HG03460 (cell line): ENCODE data around the gene ALDH7A1.
"Not testable (repeated sequence)": the region's sequence is repeated elsewhere in the genome, so short reads cannot be mapped to it uniquely, and the experiment has no call there.

Source experiments
- ATAC-seq: cut with Tn5 transposase; IDR thresholded peaks from one replicate; pipeline ENCODE4 v1.9.1; 2021; ENCODE audit not compliant: unreplicated experiment

Gene ALDH7A1

DNA sequence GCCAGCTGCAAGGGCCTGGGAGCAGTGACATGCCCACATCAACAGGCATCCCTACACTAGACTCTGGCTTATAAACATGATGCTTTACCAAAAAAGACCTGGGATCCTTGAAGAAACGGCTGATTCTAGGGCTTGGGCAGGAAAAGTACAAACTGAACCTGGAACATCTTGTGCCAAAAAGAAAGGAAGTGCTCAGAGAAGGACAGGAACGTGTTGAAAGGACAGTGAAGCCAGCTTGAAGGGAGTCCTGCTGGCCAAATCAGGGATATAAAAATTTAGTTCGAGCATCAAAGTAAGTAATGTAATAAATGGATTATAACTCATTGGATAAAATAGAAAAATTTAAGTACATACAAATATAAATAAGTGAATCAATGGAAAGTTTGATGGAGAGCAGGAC, 58.1 kb downstream of the ALDH7A1 start:
- ATAC-seq, result no peak

DNA sequence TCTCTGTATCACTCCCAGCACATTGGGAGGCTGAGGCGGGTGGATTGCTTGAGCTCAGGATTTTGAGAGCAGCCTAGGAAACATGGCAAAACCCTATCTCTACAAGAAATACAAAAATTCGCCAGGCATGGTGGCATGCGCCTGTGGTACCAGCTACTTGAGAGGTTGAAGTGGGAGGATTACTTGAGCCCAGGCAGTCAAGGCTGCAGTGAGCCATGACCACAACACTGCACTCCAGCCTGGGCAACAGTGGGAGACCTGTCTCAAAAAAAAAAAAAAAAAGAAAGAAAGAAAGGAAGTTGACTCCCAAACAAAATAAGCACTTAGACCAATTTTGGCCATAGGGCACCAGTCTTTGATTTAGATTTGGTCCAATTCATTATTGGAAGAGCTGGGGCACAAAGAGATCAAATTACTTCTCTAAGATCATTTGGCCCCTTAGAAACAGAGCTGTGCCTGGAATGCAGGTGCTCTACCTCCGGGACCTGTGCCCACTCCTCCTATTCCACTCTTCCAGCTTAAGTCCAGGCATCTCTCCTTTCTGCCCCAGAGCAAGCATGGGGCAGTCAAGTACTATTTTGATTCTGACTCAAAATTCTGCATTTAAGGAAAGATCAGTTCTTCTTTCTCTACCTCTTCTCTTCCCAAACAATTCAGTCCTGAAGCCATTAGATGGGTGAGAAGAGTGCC, 59.0 kb downstream of the ALDH7A1 start:
- ATAC-seq, result no peak

DNA sequence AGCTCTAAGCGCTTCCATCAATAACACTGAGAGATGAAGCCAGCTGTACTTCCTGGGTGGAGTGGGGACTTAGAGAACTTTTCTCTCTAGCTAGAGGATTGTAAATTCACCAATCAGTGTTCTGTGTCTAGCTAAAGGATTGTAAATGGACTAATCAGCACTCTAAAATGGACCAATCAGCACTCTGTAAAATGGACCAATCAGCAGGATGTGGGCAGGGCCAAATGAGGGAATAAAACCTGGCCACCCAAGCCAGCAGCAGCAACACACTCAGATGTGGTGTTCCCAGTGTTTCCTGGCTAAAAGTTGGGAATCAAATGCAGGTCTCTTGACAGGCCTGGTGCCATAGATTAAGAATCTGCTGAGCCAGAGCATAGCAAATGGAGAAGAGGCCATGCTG, 60.5 kb downstream of the ALDH7A1 start:
- ATAC-seq, result no peak

DNA sequence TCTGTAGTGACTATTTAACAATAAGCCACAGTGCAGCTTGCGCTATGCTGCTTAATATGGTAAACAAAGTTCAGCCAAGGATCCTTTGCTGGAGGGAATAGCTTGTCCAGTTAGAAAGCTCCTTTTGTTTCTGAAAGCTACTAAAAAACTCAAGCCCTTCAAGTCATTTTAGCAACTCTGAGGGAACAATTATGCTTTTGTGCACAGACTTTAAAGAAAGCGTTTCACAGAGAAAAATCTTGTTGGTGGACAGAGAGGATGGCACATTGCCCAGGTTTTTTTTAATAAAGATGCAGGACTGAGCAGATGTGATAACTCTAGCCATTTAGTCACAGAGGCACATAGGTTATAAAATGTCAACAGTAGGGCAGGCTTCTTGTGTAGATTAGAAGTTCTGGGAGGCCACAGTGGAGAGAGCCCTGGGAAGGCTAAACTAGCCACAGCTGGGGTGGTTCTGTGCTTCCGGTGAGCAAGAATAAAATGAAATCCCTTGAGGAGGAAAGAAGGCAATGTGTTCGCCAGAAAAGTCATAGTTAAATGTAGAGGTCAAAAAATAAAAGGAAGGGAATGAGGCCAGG, 63.4 kb downstream of the ALDH7A1 start:
- ATAC-seq, result no peak

DNA sequence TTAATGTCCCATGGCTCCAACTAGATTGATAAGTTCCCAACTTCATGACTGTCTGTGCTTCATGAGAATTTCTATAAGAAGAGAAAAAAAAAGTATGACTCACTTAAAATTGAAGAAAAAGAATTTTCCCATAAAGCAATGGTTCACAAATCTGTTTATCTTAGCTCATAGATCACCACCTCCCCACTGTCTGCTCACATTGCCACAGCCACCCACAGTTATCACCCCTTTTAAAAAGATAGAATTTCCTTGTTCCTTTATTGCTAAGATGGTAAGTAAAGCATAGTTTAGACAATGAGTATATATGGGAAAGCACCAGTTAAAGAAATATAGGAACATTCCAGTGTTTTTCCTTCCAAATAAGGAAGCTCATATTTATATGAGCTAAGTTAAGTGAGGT, 67.1 kb downstream of the ALDH7A1 start:
- no peak for ATAC-seq

DNA sequence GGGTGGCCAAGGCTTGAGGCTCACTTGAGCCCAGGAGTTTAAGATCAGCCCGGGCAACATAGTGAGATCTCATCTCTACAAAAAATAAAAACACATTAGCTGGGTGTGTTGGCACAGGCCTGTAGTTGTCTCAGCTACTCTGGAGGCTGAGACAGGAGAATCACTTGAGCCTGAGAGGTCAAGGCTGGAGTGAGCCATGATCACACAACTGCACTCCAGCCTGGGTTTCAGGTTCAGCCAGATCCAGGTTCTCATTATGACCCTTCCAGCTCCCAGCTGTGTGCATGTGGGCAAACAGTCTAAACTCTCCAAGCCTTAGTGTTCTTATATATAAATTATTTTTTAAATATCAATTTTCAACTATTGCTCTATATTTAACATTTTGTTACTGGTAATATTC, 67.9 kb downstream of the ALDH7A1 start:
- no peak for ATAC-seq

DNA sequence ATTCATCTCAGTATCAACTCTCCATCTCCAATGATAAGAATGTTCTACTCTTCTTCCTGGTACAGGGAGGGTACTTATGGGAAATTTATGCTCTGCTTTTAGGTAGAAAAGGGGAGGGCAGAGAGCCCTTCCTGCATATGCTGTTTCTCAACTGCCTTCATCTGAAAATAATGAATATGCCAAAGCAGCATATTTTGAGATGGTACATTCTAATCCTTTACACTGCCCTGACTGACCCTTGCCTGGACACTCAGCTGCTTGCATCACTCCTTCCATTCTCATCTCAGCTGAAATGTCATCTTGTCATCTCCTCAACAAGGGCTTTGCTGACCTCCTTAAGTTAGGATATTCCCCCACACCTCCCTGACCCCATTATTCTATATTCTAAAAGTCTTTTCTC, 68.5 kb downstream of the ALDH7A1 start:
- no peak for ATAC-seq

DNA sequence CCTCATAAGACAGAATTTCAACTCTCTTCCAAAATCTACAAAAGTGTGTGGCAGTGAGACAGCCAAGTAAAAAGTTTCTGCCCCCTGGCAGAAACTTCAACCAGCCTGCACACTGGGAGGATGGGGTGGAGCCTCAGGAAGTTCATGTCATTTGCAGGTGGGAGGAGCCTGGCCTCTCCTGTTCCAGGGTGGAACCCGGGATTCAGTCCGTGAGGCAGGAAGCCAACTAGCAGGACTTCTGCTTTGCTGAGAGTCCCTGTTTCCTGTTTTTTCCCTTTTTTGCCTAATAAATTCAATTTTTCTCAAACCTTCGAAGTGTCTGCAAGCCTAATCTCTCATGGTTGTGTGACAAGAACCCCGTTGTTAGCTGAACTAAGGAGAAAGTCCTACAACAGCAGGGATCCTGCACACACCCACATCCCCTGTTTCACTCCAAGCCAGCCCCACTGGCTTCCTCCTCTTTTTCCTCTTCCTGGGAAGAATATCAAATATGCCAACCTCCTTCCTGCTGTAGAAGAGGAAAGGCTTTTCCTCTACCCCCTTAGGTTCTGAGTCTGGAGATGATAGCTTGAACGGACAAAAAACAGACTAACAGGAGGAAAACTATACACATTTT, 69.3 kb downstream of the ALDH7A1 start:
- no peak for ATAC-seq

DNA sequence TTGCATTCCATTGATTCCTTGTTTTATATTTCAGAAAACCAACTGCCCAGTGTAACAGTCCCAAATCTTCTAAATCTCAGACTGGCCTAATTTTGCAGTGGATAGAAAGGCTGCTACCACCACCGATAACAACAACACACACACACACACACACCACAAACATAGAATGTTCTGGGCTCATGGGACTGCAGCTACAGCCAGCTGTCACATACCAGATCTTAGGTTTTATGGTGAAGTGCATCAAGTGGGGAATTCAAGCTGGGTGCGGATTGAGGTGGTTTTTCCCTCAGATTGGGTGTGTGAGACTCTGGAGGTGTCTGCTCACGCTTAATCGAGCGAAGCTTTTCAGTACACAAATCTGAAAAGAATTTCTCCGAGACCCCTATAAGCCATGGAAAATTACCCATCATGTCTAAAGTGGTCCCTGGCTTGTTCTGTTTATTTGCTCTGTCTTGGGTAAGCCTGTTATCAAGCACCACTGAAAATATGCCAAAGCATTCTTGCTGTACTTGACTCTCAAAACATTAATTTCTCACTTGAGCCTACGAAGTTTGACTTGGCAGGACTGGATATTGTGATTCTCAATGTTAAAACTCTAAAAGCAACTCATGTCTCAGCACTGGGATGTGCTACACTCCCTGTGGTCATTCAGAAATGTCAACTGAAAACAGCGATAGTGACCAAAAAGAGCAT, 71.1 kb downstream of the ALDH7A1 start:
- no peak for ATAC-seq

DNA sequence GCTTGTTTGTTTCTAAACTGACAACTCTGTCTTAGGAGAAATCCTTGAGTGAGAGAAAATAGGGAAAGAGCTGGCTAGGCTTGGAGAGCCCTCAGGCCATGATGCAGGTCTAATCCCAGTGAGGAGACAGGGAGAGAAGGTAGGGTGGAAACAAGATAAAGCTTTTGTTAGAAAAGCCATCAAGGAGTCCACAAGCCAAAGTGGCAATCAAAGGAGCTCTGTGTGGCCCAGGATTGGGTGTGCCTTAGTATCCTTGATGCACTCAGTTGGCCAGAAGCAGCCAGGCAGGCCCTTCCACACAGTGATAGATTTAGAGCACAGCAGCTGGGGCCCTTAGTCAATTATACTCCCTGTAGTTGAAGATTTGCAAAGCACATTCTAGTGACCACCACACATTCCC, 73.9 kb downstream of the ALDH7A1 start:
- no peak for ATAC-seq

DNA sequence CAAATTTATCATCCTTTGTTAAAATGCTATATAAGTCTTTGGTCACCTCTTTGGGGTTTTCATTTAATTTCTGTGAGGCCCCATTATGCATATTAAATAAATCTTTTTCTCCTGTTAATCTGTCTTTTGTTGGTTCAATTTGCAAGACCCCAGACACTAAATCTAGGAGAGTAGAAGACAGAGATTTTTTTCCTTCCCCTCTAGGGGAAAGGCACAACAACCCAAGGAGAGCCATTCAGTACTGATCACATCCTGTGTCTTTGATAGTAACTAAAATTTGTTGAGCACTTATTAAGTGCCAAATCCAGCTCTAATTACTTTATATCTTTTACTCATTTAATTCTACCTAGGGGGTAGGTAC, 74.4 kb downstream of the ALDH7A1 start:
- no peak for ATAC-seq

DNA sequence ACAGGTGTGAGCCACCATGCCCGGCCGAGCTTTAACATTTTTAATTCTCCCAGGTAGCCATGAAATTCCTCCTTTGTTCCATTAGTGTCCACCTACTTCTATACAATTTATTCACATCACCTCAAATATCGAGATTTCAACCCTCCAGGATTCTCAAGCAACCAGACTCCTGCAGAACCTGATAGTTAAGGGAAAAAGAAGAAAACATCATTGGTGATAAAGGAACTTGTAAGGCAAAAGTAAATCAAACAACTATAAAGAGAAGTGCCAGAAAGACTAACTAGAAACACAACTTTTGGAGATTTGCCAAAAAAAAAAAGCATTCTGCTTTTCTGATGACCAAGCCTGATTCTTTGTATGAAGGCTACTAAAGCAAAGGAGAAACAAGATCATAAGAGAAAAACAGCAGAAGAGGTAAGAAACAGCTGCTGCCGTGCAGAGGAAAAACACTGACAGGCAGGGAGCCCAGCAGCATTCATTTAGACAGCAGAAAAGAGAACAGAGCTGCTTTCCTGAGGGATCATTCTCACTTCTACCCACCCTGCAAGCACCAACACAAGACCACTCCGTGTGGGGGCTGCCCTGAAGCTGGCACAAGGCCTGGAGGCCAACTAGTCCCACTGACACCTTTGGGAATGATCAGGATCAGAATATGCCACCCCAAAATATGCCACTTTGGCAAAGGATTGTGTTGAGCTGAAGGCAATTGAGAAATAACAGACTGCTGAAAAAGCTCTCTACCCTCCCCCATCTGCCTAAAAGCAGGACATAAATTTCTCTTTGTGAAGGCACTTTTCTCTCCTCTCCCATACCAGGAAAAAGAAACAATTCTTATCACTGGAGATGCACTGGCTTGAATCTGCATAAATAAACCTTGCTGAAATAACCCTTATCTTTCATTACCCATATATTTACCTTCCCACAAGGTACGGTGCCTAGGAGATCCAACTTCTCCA, 75.1 kb downstream of the ALDH7A1 start:
- no peak for ATAC-seq

DNA sequence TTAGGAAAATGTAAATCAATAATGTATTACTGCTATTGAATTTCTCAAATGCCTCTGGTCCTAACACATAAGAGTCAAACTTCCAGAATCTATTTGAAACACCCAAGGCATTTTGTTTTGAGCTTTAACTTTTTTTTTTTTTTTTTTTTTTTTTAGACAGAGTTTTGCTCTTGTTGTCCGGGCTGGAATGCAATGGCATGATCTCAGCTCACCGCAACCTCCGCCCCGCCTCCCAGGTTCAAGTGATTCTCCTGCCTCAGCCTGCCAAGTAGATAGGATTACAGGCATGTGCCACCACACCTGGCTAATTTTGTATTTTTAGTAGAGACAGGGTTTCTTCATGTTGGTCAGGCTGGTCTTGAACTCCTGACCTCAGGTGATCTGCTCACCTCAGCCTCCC, 75.8 kb downstream of the ALDH7A1 start:
- ATAC-seq, result not testable (repeated sequence)

DNA sequence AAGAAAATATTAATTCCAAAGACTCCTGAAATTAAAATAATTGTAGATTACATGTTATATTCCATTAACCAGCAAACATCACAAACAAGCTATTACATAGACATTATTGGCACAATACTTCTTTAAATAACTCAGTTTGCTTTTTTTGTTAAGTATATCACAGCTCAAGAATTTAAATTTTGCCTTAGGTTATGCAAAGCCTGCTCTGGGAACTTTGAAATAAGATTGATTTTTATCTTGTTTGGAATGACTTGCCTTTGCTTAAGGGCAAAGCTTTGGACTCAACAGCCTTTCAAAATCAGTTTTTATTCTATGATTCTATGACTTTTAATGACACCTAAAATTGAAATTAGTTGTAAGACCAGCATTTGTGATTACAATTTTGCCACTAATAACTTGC, 78.2 kb downstream of the ALDH7A1 start:
- ATAC-seq, result no peak

DNA sequence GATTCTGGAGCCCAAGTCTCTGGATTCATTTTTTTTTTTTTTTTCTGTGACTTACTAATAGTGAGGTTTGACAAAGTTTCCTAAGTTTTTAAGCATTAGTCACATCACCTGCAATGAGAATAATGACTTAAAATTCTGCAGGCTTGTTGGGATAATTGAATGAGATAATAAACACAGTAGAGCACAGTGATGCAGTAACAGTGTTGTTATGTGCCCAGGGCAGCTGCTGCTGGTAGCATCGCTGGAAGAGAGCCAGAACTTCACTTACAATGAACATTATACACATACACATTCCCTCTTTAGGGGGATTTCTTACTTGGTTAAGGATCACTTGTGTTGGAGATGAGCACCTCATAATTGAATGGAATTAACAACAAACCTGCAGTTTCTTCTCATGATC, 78.9 kb downstream of the ALDH7A1 start:
- no peak for ATAC-seq

DNA sequence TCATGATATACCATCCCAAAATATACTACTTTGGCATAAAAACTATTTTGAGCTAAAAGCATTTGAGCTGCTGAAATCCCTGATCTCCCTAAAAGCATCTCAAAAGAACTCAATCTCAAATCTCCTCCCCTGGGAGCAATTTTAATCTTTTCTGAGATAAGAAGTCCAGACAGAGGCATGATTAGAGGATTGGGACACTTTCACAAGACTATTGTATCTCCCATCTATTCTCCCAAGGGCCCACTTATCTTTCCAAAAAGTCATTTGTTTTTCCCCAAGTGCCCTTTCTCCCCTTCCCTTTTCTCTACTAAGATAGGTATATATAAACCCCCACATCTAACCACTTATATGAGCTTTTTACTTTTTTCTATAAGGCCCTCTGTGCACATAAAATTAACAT, 79.7 kb downstream of the ALDH7A1 start:
- ATAC-seq, result no peak

DNA sequence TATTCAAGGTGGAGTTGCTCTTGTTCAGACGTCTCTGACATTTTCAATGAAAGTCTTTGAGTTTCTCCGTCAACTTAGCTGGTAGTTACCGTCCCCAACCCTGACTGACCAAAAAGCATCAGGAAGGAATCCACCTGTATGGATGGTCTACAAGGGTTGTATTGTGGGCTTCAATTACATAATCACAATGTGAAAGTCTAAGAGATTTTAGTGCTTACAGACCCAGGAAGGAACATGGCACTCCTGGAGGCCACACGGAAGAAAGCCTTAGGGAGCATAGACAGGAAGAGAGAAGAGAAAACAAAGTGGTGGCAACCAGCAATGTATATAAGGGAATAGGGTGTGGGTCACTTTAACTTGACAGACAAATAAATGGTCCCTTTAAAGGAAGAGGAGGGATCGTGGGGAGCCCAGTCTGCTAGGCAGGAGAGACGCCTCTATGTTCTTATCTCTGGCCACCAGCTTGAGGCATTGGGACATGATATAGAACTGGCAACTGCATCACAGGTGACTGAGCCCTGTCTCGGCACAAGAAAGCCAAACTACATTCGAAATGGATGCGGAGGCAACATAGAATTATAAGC, 80.4 kb downstream of the ALDH7A1 start:
- no peak for ATAC-seq

DNA sequence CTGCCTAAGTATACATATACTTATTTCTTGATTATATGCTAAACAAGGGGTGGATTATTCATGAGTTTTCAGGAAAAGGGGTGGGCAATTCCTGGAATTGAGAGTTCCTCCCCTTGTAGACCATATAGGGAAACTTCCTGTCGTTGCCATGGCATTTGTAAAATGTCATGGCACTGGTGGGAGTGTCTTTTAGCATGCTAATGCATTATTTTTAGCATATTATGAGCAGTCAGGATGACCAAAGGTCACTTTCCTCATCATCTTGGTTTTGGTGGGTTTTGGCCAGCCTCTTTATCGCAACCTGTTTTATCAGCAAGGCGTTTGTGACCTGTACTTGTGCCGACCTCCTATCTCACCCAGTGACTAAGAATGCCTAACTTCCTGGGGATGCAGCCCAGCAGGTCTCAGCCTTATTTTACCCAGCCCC, 80.9 kb downstream of the ALDH7A1 start:
- ATAC-seq, result no peak

DNA sequence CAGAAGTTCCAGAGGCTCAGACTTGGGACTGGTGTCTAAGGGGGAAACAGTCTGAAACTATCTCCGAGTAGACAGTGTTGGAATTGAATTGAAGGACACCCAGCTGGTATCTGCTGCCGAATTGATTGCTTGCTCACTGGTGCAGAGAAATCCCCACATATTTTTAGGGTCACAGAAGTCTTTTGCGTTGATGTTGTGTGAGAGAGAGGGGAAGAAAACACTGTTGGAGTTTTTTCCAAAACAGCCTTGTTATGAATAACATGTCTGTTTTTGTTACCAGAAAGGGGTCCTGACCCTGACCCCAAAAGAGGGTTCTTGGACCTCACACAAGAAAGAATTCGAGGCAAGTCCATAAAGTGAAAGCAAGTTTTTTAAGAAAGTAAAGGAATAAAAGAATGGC, 81.3 kb downstream of the ALDH7A1 start:
- no peak for ATAC-seq

DNA sequence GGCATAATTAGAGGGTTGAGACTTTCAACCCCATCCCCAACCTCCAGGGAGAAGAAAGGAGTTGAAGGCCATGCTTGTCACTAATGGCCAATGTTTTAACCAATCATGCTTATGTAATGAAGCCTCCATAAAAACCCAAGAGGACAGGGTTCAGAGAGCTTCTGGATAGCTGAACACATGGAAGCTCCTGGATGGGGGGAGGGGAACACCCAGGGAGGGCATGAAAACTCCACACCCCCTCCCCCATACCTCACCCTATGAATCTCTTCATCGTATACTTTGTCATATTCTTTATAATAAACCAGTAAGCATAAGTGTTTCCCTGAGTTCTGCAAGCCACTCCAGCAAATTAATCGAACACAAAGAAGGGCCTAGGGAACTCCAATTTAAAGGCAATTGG, 81.7 kb downstream of the ALDH7A1 start:
- no peak for ATAC-seq

DNA sequence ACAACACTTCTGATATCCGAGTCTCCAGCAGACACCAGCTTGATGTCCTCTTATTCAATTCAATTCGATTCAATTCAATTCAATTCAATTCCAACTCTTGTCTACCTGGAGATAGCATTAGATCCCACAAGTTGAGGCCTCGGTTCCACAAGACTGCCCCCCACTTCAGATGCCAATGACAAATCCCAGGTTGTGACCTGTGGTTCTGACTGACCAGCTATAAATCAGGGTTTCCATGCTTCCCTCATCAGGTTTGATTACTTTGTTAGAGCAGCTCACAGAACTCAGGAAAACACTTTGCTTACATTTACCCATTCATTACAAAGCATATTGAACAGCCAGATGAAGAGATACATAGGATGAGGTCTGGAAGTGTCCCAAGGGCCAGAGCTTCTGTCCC, 82.6 kb downstream of the ALDH7A1 start:
- ATAC-seq, result no peak
